ENCODE measurements around the gene SOD3.

The SOD3 gene

GRCh38 chr4:24840826-24841543, 45.6 kb downstream of the SOD3 start:
- DNase-seq (ENCODE audit: low read depth, low spot score), result no peak

DNA sequence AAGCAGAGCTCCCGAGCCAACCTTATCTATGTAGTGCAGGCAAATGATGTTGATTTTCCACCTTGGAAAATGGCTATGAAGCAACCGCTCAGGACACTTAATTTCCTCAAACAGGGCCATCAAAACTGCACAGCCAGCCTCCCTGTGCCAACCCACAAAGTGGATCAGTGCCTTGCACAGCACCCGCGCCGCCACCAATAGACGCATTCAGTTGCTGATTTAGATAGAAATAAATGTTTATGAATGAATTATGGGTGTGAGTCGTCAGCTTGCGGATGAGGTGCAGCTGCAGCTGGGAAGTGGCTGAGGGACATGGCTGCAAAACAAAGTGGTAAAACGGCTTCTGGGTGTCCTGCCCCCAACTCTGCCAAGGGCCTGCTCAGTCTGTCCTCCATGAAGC, 47.0 kb downstream of the SOD3 start:
- no peak for DNase-seq (ENCODE audit: low read depth, low spot score)

DNA sequence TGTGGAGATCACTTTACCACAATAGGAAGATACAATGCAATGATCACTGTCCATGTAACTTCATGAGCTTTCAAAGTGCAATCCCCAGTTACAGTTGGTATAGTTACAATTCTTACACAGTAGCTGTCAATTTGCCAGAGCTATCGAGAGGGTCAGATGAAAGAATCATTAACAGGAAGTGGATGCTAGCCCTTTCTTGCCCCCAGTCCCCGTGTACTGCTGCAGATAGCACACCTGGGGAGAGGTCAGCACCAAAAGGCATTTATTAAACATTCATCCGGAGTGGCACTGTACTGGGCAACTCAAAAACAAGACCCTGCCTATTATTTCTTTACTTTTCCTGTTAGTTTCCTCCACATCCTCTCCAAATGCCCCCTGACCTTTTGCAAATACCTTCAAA, 47.7 kb downstream of the SOD3 start:
- no peak for DNase-seq (ENCODE audit: low read depth, low spot score)

- DNase-seq (ENCODE audit: low read depth, low spot score), result no peak
These were observed 49.8 kb downstream of the SOD3 start for GRCh38 chr4:24845132-24845531.

DNA sequence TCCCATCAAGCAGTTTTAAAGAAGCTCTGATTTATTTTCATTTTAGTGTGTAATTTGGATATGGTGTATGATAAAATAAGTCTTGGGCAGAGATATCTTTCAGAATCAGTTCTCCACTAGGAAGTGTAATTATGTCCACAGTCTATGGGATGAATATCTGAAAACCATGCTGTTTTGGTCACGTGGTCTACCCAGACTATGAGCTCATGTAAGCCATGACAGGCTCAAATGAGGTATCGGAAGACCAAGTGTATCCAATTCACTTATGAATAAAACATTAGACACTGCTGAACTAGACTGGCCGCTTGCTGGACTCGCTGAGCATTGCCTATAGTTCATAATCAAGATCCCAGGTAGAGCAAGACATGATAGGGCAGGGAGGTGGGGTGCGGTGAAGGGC, 50.5 kb downstream of the SOD3 start:
- no peak for DNase-seq (ENCODE audit: low read depth, low spot score)

GRCh38 chr4:24846716-24847115, 51.3 kb downstream of the SOD3 start:
- DNase-seq (ENCODE audit: low read depth, low spot score), result no peak

- DNase-seq (ENCODE audit: low read depth, low spot score), result no peak
These were observed 54.0 kb downstream of the SOD3 start for GRCh38 chr4:24849351-24849750.

GRCh38 chr4:24849756-24850155, 54.4 kb downstream of the SOD3 start:
- DNase-seq (ENCODE audit: low read depth, low spot score), result no peak
